Measurements from ENCODE around the gene TUBB2B. TPM values are rescaled to one million over a fixed set of nuclear protein-coding genes. Genes with fewer than 3 reads are reported as not detected.

The TUBB2B gene
- polyA plus RNA-seq, 2 of the 4 experiments (the other 2 are of a cell fraction) = 10.8 to 18.0 TPM

DNA sequence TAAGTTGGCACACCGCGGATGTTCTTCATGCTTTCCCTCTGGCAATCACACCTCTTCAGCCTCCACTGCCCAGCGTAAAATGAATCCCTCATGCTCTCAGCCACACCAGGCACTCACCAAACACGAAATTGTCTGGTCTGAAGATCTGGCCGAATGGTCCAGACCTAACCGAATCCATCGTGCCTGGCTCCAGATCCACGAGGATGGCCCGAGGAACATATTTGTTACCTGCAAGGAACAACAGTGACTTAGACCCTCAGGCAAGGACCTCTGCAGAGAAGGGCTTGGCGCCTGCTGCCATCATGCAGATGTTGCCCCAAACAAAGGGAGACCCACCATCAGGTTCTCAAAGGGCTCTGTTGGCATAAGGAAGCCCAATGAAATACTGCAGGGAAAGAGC, 1.4 kb downstream of the TUBB2B start:
- Histone ChIP-seq H3K4me2 (peak overlapping the region; percentile 96; the same call in 2 of the 3 replicates), H3K4me1 (peaks cover 11% of the 10 kb centered on the region; the same call in 2 of the 3 replicates), H3K27ac (no peak overlapping the region), H3K9me3 (no peaks in the 10 kb centered on the region), H3K4me3 (no peak overlapping the region)
- FAIRE-seq (no peak), DNase-seq (ENCODE audit: low read depth in 1 of 2, low spot score in 1 of 2) (no peak), ATAC-seq (no peak)
- CTCF ChIA-PET = interaction anchor here (0.6 to 1.1 kb wide), 2 partner anchors 11 to 93 kb away, joined by 4 to 5 read pairs; no protein-coding TSS in a partner anchor
- TF ChIP-seq JUN (IDR thresholded peaks at IDR 0.05) = no peak
- TF ChIP-seq, protein P1, sequence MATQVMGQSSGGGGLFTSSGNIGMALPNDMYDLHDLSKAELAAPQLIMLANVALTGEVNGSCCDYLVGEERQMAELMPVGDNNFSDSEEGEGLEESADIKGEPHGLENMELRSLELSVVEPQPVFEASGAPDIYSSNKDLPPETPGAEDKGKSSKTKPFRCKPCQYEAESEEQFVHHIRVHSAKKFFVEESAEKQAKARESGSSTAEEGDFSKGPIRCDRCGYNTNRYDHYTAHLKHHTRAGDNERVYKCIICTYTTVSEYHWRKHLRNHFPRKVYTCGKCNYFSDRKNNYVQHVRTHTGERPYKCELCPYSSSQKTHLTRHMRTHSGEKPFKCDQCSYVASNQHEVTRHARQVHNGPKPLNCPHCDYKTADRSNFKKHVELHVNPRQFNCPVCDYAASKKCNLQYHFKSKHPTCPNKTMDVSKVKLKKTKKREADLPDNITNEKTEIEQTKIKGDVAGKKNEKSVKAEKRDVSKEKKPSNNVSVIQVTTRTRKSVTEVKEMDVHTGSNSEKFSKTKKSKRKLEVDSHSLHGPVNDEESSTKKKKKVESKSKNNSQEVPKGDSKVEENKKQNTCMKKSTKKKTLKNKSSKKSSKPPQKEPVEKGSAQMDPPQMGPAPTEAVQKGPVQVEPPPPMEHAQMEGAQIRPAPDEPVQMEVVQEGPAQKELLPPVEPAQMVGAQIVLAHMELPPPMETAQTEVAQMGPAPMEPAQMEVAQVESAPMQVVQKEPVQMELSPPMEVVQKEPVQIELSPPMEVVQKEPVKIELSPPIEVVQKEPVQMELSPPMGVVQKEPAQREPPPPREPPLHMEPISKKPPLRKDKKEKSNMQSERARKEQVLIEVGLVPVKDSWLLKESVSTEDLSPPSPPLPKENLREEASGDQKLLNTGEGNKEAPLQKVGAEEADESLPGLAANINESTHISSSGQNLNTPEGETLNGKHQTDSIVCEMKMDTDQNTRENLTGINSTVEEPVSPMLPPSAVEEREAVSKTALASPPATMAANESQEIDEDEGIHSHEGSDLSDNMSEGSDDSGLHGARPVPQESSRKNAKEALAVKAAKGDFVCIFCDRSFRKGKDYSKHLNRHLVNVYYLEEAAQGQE (IDR thresholded peaks at IDR 0.05) = no peak
- TF ChIP-seq, protein P2, sequence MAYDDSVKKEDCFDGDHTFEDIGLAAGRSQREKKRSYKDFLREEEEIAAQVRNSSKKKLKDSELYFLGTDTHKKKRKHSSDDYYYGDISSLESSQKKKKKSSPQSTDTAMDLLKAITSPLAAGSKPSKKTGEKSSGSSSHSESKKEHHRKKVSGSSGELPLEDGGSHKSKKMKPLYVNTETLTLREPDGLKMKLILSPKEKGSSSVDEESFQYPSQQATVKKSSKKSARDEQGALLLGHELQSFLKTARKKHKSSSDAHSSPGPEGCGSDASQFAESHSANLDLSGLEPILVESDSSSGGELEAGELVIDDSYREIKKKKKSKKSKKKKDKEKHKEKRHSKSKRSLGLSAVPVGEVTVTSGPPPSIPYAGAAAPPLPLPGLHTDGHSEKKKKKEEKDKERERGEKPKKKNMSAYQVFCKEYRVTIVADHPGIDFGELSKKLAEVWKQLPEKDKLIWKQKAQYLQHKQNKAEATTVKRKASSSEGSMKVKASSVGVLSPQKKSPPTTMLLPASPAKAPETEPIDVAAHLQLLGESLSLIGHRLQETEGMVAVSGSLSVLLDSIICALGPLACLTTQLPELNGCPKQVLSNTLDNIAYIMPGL (CRISPR knock-in tag; IDR thresholded peaks at IDR 0.05; ENCODE audit: borderline replicate concordance) = no peak
- TF ChIP-seq SREBF2 (IDR thresholded peaks at IDR 0.05) = no peak
- no peak for TF ChIP-seq POLR2AphosphoS2 (conservative IDR thresholded peaks at IDR 0.05; ENCODE audit: low read length)
- no peak for TF ChIP-seq HEYL (CRISPR knock-in tag; IDR thresholded peaks at IDR 0.05)
- no peak for TF ChIP-seq ELK1 (IDR thresholded peaks at IDR 0.05; ENCODE audit: low read depth, low read length)
- no peak for TF ChIP-seq RCOR1 (IDR thresholded peaks at IDR 0.05; ENCODE audit: low read depth, low read length)
- no peak for TF ChIP-seq CTCF (IDR thresholded peaks at IDR 0.05)
- TF ChIP-seq MYC (IDR thresholded peaks at IDR 0.05; ENCODE audit: borderline replicate concordance, low read length) = no peak
- TF ChIP-seq BHLHE40 (IDR thresholded peaks at IDR 0.05; ENCODE audit: low read depth, low read length) = no peak
- no peak for TF ChIP-seq ZSCAN20 (CRISPR knock-in tag; IDR thresholded peaks at IDR 0.05)
- no peak for TF ChIP-seq CHD2 (IDR thresholded peaks at IDR 0.05; ENCODE audit: low read length, partially characterized antibody)
- TF ChIP-seq TFCP2L1 (CRISPR knock-in tag; IDR thresholded peaks at IDR 0.05) = no peak
- TF ChIP-seq, protein P3, sequence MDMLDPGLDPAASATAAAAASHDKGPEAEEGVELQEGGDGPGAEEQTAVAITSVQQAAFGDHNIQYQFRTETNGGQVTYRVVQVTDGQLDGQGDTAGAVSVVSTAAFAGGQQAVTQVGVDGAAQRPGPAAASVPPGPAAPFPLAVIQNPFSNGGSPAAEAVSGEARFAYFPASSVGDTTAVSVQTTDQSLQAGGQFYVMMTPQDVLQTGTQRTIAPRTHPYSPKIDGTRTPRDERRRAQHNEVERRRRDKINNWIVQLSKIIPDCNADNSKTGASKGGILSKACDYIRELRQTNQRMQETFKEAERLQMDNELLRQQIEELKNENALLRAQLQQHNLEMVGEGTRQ (IDR thresholded peaks at IDR 0.05) = no peak
- no peak for TF ChIP-seq HOXA7 (CRISPR knock-in tag; IDR thresholded peaks at IDR 0.05)
- no peak for TF ChIP-seq RFX5 (IDR thresholded peaks at IDR 0.05)
- POLR2A ChIA-PET = interaction anchor here (1.5 kb wide), 1 partner anchor 17 kb away, joined by 4 read pairs; no protein-coding TSS in a partner anchor
- WGBS (ENCODE audit: missing lambda C conversion rate) = 92% methylated on average over 10 of the region's 10 CpGs

Measured in A549 (cell line).